Germinal center (tissue), 1 donor: ENCODE measurements around the gene WDR5.

Source experiments
- DNase-seq: peaks from one replicate; pipeline ENCODE4 v3.0.0; 2012; ENCODE audit warnings: mixed read lengths, low spot score

The WDR5 gene

DNA sequence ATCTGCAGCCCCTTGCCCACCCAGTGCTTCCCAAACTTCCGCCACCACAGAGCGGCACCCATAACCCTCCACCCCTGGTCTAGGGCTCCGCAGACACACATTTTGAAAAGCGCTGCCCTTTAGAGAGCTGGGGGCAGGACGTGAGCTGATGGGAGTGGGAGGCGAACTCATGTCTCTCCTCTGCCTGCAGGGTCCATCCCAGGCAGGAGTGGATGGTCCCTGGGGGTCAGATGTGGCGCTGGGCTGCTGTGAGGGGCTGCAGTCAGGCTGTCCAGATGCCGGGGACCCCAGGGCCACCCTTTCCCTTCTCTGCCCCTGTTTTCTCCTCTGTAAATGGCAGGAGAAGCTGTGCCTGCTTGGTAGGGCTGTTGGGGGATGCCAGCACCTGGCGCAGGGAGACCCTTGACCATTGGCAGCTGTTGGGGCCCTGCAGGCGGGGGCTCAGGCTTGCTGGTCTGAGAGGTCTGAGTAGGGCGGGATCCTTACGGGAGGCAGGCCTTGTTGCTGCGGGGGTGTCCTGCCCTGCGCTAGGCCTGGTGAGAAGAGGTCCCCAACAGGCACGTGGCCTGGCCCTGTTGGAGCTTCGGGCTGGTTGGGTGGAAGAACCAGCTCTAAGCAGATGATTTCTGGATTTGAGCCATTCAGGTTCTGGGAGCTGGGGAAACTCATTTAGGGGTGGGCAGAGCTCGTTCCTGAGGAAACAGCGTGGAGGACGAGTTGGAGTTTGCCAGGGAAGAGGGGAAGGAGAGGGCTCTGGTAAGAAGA is 38.8 kb downstream of the WDR5 start:
- DNase-seq, result no peak

DNA sequence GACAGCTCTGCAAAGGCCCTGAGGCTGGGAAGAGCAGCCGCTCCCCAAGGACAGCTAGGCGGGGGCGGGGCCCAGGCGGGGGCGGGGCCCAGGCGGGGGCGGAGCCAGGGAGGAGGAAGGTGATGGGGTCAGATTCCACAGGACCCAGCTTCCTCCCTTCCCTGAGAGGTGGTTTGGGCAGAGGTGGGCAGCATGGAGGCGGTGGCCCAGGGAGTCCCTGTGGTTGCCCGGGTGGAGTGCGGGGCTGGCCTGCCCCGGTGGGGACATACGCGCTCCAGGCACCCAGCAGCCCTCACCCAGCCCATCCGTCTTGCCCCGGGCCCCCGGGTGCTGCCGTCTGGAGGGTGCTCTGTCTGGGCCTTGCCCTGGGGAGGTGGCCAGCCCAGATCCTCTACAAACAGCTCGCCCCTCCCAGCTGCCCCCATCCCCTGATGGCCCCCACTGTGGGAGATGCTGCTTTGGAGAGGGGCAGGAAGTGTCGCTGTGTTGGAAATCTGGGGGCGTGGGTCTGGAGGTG is 39.5 kb downstream of the WDR5 start:
- DNase-seq, result peak; percentile 56

DNA sequence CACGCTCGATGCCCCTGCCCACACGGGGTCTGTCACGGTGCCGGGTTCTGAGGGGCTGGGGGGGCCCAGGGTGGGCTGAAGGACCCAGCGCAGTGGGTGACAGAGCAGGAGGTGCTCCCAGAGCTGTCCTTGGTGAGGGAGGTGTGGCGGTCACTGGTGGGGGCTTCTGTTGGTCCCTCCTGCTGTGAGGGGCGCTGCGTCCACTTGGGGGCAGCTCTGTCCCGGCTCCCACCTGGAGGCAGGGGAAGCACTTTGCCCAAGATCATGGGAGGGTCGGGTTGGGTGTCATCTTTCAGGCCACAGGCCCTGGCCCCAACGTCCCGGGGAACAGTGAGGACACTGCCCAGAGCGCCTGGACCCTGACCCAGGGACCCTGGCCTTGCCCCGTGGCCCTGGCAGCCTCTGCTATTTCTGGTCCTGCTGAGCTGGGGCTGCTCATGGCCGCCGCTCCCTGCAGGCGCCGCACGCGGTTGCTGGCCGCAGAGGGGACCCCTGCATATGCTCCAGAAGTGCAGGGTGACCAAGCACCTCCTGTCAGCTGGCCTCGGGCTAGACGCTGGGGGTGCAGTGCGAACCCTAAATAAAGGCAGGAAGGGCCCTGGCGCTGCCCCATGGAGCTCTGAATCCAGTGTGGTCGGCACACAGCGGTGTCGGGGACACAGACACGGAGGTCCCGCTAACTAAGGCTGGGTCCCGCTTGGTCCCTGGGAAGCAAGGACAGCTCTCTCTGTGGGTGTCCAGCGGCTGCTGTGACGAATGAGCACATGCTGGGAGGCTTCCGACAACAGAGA is 40.1 kb downstream of the WDR5 start:
- no peak for DNase-seq

- no peak for DNase-seq
Observed at GRCh38 chr9:134176599-134176968, 40.7 kb downstream of the WDR5 start.

GRCh38 chr9:134177186-134177585 is 41.3 kb downstream of the WDR5 start:
- DNase-seq, result no peak

DNA sequence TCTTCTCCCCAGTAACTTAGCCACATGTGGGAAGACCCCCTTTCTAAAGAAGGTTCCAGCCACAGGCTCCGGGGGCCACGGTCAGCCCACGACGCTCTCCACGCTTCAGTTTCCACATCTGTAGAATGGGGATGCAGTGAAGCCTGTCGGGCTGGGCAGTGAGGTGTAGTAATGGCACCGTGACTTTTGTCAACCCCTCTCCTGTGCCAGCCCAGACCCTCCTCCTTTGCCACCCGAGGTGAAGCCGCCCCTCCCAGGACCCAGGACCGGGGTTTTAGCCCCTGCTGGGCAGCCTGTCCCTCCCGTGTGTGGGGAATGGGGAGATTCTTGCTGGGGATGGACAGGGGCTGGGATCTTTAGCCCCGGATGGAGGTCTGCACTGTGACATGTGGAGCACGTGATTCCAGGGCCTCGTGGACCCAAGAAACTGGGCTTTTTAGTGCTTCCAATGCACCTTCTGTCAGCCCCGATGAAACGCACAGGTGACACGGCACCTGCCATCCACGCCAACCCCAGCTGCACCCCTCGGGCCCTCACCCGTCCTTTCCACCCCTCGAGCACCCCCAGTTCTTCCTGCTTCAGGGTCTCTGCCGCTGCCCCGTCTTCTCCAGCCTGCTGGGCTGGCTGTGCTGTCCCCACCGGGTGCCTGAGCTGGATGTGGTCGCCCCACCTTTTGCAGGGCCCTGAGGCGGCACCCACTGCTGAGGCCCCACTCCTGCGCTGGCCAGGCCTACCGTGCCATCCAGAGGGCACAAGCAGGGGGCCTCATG is 41.9 kb downstream of the WDR5 start:
- no peak for DNase-seq

GRCh38 chr9:134178394-134178767 is 42.5 kb downstream of the WDR5 start:
- no peak for DNase-seq

GRCh38 chr9:134178768-134179551 is 43.1 kb downstream of the WDR5 start:
- DNase-seq, result no peak

GRCh38 chr9:134179595-134179917 is 43.7 kb downstream of the WDR5 start:
- no peak for DNase-seq

GRCh38 chr9:134179918-134180785 is 44.3 kb downstream of the WDR5 start:
- no peak for DNase-seq

- no peak for DNase-seq
Observed at GRCh38 chr9:134180786-134181647, 45.1 kb downstream of the WDR5 start.

DNA sequence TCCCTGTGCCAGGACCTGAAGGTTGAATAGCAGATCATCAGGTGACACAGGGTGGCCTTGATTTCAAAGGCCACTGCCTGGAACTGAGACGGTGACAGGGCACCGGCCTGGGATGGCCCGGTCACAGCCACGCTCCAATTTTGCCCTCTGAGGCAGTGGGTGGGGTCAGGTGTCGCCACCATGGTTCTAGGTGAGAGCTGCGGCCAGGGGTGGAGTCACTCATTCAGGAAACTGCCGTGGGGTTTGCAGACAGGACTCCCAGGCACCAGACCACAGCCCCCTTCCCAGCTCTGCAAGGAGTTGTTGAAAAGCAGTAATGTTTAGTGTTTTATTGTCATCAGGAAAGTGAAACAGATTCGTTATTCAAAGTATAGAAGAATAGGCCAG is 45.8 kb downstream of the WDR5 start:
- DNase-seq, result no peak

GRCh38 chr9:134182554-134183085 is 46.7 kb downstream of the WDR5 start:
- no peak for DNase-seq

DNA sequence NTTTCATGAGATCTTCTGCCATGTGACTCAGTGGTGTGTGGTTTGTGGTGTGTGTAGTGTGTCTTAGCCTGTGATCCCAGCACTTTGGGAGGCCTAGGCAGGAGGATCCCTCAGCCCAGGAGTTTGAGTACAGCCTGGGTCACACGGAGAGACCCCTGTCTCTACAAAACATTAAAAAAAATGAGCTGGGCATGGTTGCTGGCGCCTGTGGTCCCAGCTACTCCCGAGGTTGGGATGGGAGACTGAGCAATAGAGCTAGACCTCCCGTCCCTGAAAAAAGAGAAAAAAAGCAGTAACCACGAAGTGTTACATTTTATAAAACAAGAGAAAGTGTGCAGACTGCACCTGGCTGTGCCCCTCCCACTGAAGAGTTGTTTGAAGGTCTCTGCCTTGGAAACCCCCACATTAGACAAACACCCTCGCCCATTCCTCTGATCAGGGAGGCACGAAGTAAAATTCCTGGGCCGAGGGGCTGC is 49.7 kb downstream of the WDR5 start:
- DNase-seq, result no peak

DNA sequence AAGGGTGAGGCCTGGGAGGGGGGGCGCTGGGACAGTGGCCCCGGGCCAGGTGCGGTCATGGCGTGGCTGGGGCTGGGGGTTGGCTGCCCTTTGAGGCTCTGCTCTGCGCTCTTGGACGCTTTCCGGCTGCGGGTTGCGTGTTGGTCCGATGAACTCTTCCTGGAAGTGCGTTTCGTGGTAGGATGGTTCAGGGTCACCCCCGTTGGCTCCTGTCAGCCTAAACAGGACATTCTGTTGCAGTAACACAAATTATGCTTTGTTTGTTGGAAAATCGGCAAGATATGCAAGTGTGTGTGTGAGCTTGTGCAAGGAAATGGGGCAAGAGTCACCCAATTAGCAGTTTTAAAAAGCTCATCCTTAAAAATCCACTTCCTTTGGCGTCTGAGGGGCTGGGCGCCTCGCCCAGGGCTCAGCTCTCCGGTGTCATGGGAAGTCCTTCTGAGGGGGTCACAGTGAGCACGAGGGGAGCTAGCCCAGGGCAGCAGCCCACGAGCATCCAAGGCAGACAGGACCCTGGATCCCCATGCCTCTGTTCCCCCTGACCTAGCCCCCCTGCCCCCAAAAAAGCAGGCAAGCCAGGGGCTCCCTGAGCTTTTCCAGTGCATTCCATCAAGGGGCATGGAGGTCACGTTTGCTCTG is 50.7 kb downstream of the WDR5 start:
- no peak for DNase-seq

DNA sequence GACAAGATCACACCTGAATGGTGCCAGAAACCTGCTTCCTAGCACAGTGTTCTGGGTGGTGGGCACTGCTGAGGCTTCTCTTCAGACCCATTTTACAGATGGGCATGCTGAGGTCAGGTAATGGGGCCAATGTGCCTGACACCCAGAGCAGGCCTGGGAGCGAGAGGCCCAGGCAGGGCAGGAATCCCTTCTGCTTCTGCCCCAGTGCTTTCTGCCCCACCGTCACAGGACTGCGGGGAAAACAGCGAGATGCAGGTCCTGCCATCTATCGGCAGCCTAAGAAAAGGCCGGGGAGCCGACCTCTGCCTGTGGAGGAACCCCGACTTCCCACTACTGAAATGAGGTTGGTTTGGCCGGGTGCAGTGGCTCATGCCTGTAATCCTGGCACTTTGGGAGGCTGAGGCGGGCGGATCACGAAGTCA is 51.2 kb downstream of the WDR5 start:
- no peak for DNase-seq

- DNase-seq, result no peak
Observed at GRCh38 chr9:134187891-134188385, 52.1 kb downstream of the WDR5 start.

DNA sequence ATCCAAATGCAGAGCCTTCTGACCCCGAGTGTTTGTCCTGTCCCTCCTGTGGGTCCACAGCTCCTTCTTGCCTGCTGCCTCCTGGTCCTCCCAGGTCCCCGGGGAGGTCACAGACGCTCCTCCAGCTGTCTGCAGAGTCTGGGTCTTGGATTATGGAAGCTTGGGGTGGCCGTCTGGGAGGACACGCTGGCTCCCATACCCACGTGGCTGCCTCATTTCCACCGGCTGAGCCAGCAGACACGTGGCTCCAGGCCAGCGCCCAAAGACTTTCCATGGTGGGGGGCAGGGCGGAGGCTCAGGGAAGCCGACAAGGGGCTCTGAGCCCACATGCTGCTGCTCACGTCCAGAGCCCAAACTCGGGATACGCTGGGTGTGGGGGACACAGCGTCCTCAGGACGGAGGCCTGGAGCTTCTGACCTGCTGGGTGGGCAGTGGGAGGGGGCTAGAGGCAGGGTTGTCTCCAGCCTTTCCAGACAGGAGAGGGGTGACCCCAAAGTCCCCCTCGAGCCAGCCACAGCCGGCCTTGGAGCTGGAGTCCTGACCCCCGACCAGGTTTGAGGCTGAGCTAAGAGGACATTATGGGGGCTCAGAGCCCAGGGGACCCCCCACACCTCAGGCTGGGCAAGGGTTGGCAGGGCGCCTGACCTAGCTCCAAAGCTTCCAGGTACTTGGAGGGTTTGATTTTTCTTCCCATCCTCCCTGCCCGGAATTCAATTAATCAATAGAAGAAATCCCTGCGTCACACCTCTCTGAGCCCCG is 52.7 kb downstream of the WDR5 start:
- DNase-seq, result no peak
